Pancreas (tissue), 10 donors: ENCODE results near the gene GOPC. TPM values are rescaled to one million over a fixed set of nuclear protein-coding genes. Genes with fewer than 3 reads are reported as not detected.

Experiments
- ATAC-seq, 4 donors: fragments of 200-7000 bp; cut with Tn5 transposase; one replicate each; pipeline versions ENCODE4 v1.8.0 to v1.9.1; 2020; ENCODE audit warnings: mild to moderate bottlenecking in 4 of 4, moderate library complexity in 4 of 4
- DNase-seq, 6 donors: peaks; one replicate each; pipeline ENCODE4 v3.0.0-alpha.2; 2020
- FAIRE-seq: peaks from 2 replicates; lab custom pipeline; 2012; peaks lifted over from hg19 to GRCh38; lab: Jason Lieb, UNC
- H3K27ac ChIP-seq, 4 donors: fragments of 200-600 bp; sonication (generic); 1 replicate in 3 of 4; 2 replicates in 1 of 4; pipeline versions ENCODE4 v1.5.0 to v1.8.0; 2020
- H3K27me3 ChIP-seq, 4 donors: fragments of 200-600 bp; one replicate each; pipeline ENCODE4 v1.8.0; 2021
- H3K36me3 ChIP-seq, 3 donors: fragments of 200-600 bp; sonication (generic) in 1 of 3; one replicate each; pipeline versions ENCODE4 v1.5.0 to v1.8.0; 2020 to 2021
- H3K4me1 ChIP-seq, 3 donors: fragments of 200-600 bp; one replicate each; pipeline ENCODE4 v1.8.0; 2021
- H3K4me3 ChIP-seq, 4 donors: fragments of 200-600 bp; sonication (generic) in 2 of 4; one replicate each; pipeline versions ENCODE4 v1.5.0 to v1.8.0; 2020 to 2021
- H3K9me3 ChIP-seq, 4 donors: fragments of 200-600 bp; one replicate each; pipeline ENCODE4 v1.8.0; 2021
- CTCF ChIP-seq, 4 donors: fragments of 200-600 bp; sonication (generic) in 3 of 4; IDR thresholded peaks; one replicate each; pipeline versions ENCODE4 v1.5.0 to v1.8.0; 2021; ENCODE audit warnings: antibody characterized with exemption in 4 of 4
- WGBS, 2 donors: extraction: QIAGEN DNeasy Blood & Tissue Kit; methylation state at CpG; one replicate each; pipeline ENCODE4 v1.1.7; 2013; 5-methylcytosine and 5-hydroxymethylcytosine counted together
- intact Hi-C, 3 donors: fragments of 100-400 bp; cut with DNase I; formaldehyde crosslinking; loops; one replicate each; pipeline versions ENCODE4 v1.11.1 to v1.14.2; 2022
- polyA plus RNA-seq, 2 donors: library from polyadenylated mRNA; stranded (reverse); fragments of 200-250 nt; gene quantifications; one replicate each; pipeline ENCODE4 v1.2.3, GENCODE V29; 2013
- total RNA-seq, 6 donors: library from RNA; stranded (reverse); fragmentation: NEBNext Ultra II Directional in 4 of 6; extraction: Animal tissue kit (Norgen Biotek cat#: 25700) in 4 of 6; gene quantifications; one replicate each; pipeline versions ENCODE4 v1.2.1 to v1.2.4, GENCODE V29; 2021 to 2023
- donor health status: healthy with polysubstance abuse.
- donor health status: DM: no; HTN: no; CAD: no; lungs with moderate emphysema.
- donor health status: DM: no; HTN: no; CAD: no.
- donor health status: control.
- donor health status: control.
- donor health status: Bipolar disorder and iron deficiency.
- donor health status: DM: yes; HTN: yes; CAD: no.
- donor health status: DM: no; HTN: no; CAD: no.
- donor health status: DM: no; HTN: no; CAD: no.
- donor health status: DM: yes; HTN: yes; CAD: no.

Gene GOPC
- total and polyA plus RNA-seq, 8 donors: 5.1 to 13.9 (median 8.9) TPM

- ATAC-seq: no peak
- 66 to 77% methylated on average over 8 of the region's 8 CpGs for WGBS, 2 donors
- no peak for TF ChIP-seq CTCF (IDR thresholded peaks at IDR 0.05)
These were observed 14.3 kb upstream of the GOPC start for GRCh38 chr6:117616391-117617209.

GRCh38 chr6:117615750-117616390, 13.6 kb upstream of the GOPC start:
- Histone ChIP-seq H3K27ac (no peak overlapping the region), H3K36me3 (no peaks in the 10 kb centered on the region), H3K9me3 (no peaks in the 10 kb centered on the region), H3K4me1 (no peaks in the 10 kb centered on the region), H3K27me3 (no peaks in the 10 kb centered on the region), H3K4me3 (no peak overlapping the region)
- intact Hi-C loops: no loop called here
- ATAC-seq (no peak), DNase-seq (no peak), FAIRE-seq (no peak)
- WGBS, 2 donors: 88% methylated on average over 14 of the region's 14 CpGs
- no peak for TF ChIP-seq CTCF (IDR thresholded peaks at IDR 0.05)

More at GRCh38 chr6:117616391-117617209, 14.3 kb upstream of the GOPC start:
- FAIRE-seq (no peak), DNase-seq (no peak)
- intact Hi-C loops: no loop called here
- Histone ChIP-seq H3K4me3 (no peak overlapping the region), H3K36me3 (no peaks in the 10 kb centered on the region), H3K9me3 (no peaks in the 10 kb centered on the region), H3K27me3 (no peaks in the 10 kb centered on the region), H3K27ac (no peak overlapping the region), H3K4me1 (no peaks in the 10 kb centered on the region)

- H3K27me3 ChIP-seq: no peaks in the 10 kb centered on the region
- H3K27ac ChIP-seq: no peak overlapping the region
- no peaks in the 10 kb centered on the region for H3K36me3 ChIP-seq
- 81 to 87% methylated on average over 4 of the region's 4 CpGs for WGBS, 2 donors
- no peak overlapping the region for H3K4me3 ChIP-seq
- DNase-seq (no peak), ATAC-seq (no peak), FAIRE-seq (no peak)
- no peaks in the 10 kb centered on the region for H3K9me3 ChIP-seq
- intact Hi-C loops: no loop called here
- H3K4me1 ChIP-seq: no peaks in the 10 kb centered on the region
- no peak for TF ChIP-seq CTCF (IDR thresholded peaks at IDR 0.05)
These were observed 11.7 kb upstream of the GOPC start for GRCh38 chr6:117613920-117614560.

GRCh38 chr6:117607511-117607910, 5.2 kb upstream of the GOPC start:
- WGBS, 2 donors: 84 to 89% methylated on average over 3 of the region's 3 CpGs
- FAIRE-seq: no peak
- H3K27ac ChIP-seq: no peak overlapping the region
- no peak for ATAC-seq
- H3K27me3 ChIP-seq: no peaks in the 10 kb centered on the region
- no peak for DNase-seq
- peaks cover 0 to 5% (median 0%) of the 10 kb centered on the region in 3 donors for H3K4me1 ChIP-seq
- no peaks in the 10 kb centered on the region for H3K9me3 ChIP-seq
- no peak for TF ChIP-seq CTCF (IDR thresholded peaks at IDR 0.05)
- intact Hi-C loops: loop anchor here in 1 of 3 donors (5.0 kb wide), 1 partner anchor 260 kb away; no protein-coding TSS in a partner anchor
- no peaks in the 10 kb centered on the region for H3K36me3 ChIP-seq
- no peak overlapping the region for H3K4me3 ChIP-seq
